K562 (cell line): ENCODE results near the gene IGSF23. TPM values are rescaled to one million over a fixed set of nuclear protein-coding genes. Genes with fewer than 3 reads are reported as not detected.

ENCODE experiments used
- AFF1 ChIP-seq, 2 experiments: fragments of 450-650 bp; IDR thresholded peaks; 2 replicates each; pipeline ENCODE4 v1.6.1; 2018; ENCODE audit warnings: mild to moderate bottlenecking in 2 of 2, low read depth in 1 of 2; ENCODE audit not compliant: partially characterized antibody in 2 of 2
- ATF7 ChIP-seq: fragments of 450-650 bp; IDR thresholded peaks from 2 replicates; pipeline ENCODE4 v1.7.1; 2014; ENCODE audit warnings: mild to moderate bottlenecking, moderate library complexity
- HES1 ChIP-seq: fragments of 450-650 bp; IDR thresholded peaks from 2 replicates; pipeline ENCODE4 v1.6.1; 2016; ENCODE audit warnings: low read depth, mild to moderate bottlenecking, moderate library complexity
- L3MBTL2 ChIP-seq: fragments of 450-650 bp; IDR thresholded peaks from 2 replicates; pipeline ENCODE4 v1.6.1; 2016; ENCODE audit warnings: mild to moderate bottlenecking, moderate library complexity
- MGA ChIP-seq: fragments of 450-650 bp; IDR thresholded peaks from 2 replicates; pipeline ENCODE4 v1.6.1; 2016; ENCODE audit warnings: mild to moderate bottlenecking, moderate library complexity
- NR4A1 ChIP-seq, 2 experiments: fragments of 250-450 bp in 1 of 2; fragments of 450-650 bp in 1 of 2; sonication (Bioruptor Pico) in 1 of 2; IDR thresholded peaks; 2 replicates each; pipeline versions ENCODE4 v1.4.0 to v1.6.1; 2016 to 2020; ENCODE audit warnings: mild to moderate bottlenecking in 2 of 2, missing compliant biosample characterization in 1 of 2, missing genetic modification characterization in 1 of 2, moderate library complexity in 1 of 2
- VEZF1 ChIP-seq: fragments of 200-800 bp; sonication (Bioruptor generic); IDR thresholded peaks from 2 replicates; pipeline ENCODE4 v1.6.1; 2017; ENCODE audit warnings: missing genetic modification characterization, missing compliant biosample characterization
- polyA plus RNA-seq, 8 experiments: library from polyadenylated mRNA; depleted of rRNA in 4 of 8; stranded (reverse) in 5 of 8; unstranded in 3 of 8; fragments of >200 nt; fragmentation: Nextera tagmentation in 2 of 8; fragmentation: Illumina TruSeq in 1 of 8; extraction: Ambion mirVana in 2 of 8; extraction: Trizol in 1 of 8; gene quantifications; 2 replicates each; pipeline versions ENCODE4 v1.2.1 to v1.2.3, GENCODE V29; 2011 to 2014; ENCODE audit warnings: inconsistent platforms in 1 of 8, missing spikeins in 1 of 8
- total RNA-seq, 7 experiments: library from RNA; depleted of rRNA in 6 of 7; stranded (reverse); fragments of >200 nt in 6 of 7; fragmentation: Illumina TruSeq in 2 of 7; extraction: Trizol in 2 of 7; gene quantifications; 2 replicates each; pipeline versions ENCODE4 v1.2.1 to v1.2.3, GENCODE V29; 2011 to 2021; ENCODE audit warnings: low replicate concordance in 1 of 7

Gene IGSF23
- total and polyA plus RNA-seq, 9 of the 15 experiments (the other 6 are each of a cell fraction or from before 2014, with no cell fraction given): not detected

GRCh38 chr19:44661904-44662303 lies 48.5 kb downstream of the IGSF23 start (continued):
- TF ChIP-seq MGA (peak; percentile 84), AFF1 (IDR thresholded peaks at IDR 0.05; ENCODE audit: low read depth in 1 of 2, partially characterized antibody in 2 of 2) (no peak), L3MBTL2 (peak; percentile 95), ATF7 (0 out of 2 replicates have a peak, but pooled peaks have one; percentile 32), NR4A1 (CRISPR knock-in tag; IDR thresholded peaks at IDR 0.05) (no peak), NR4A1 (tag; IDR thresholded peaks at IDR 0.05) (0 out of 2 replicates have a peak, but pooled peaks have one; percentile 26), HES1 (0 out of 2 replicates have a peak, but pooled peaks have one; percentile 10), VEZF1 (peak; percentile 31; the same call in 1 of the 2 replicates)
